ENCODE measurements around the gene HOOK2. TPM values are rescaled to one million over a fixed set of nuclear protein-coding genes. Genes with fewer than 3 reads are reported as not detected.

Gene HOOK2
- total and polyA plus RNA-seq, 2 experiments from 2014 or later: 56.9 to 86.4 TPM

DNA sequence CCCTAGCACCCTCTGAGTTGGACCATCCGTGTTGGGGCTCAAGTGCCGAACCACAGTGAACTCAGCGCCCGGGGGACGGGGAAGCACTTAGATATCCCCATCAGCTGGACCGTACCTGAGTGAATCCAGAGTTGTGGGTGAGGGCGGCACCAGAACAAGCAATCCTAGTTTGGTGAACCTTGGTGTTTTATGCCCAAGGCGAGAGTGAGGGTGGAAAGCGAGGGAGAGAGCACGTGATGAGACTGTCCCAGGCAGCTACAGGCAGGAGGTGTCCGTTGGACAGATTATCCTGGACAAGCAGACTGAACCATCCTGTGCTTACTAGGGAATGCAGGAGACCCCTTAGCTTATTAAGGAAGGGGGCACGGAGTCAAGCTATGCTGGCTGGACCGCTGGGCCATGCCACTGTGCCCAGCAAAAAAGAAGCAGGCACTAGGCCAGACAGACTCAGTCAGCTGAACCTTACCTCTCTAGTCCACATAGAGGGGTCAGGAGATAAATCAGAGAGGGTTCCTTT is 37.5 kb downstream of the HOOK2 start (continued):
- TF ChIP-seq ZNF462 (CRISPR knock-in tag; IDR thresholded peaks at IDR 0.05): no peak
- TF ChIP-seq EZH2 (IDR thresholded peaks at IDR 0.05; ENCODE audit: low read depth, unreplicated experiment): no peak
- no peak for TF ChIP-seq ZNF114 (CRISPR knock-in tag; IDR thresholded peaks at IDR 0.05)
- no peak for TF ChIP-seq CTCF (conservative IDR thresholded peaks at IDR 0.05; ENCODE audit: low read depth in 2 of 2)
- TF ChIP-seq, protein P1, sequence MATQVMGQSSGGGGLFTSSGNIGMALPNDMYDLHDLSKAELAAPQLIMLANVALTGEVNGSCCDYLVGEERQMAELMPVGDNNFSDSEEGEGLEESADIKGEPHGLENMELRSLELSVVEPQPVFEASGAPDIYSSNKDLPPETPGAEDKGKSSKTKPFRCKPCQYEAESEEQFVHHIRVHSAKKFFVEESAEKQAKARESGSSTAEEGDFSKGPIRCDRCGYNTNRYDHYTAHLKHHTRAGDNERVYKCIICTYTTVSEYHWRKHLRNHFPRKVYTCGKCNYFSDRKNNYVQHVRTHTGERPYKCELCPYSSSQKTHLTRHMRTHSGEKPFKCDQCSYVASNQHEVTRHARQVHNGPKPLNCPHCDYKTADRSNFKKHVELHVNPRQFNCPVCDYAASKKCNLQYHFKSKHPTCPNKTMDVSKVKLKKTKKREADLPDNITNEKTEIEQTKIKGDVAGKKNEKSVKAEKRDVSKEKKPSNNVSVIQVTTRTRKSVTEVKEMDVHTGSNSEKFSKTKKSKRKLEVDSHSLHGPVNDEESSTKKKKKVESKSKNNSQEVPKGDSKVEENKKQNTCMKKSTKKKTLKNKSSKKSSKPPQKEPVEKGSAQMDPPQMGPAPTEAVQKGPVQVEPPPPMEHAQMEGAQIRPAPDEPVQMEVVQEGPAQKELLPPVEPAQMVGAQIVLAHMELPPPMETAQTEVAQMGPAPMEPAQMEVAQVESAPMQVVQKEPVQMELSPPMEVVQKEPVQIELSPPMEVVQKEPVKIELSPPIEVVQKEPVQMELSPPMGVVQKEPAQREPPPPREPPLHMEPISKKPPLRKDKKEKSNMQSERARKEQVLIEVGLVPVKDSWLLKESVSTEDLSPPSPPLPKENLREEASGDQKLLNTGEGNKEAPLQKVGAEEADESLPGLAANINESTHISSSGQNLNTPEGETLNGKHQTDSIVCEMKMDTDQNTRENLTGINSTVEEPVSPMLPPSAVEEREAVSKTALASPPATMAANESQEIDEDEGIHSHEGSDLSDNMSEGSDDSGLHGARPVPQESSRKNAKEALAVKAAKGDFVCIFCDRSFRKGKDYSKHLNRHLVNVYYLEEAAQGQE (IDR thresholded peaks at IDR 0.05; ENCODE audit: unreplicated experiment): no peak
- no peak for TF ChIP-seq JUNB (IDR thresholded peaks at IDR 0.05; ENCODE audit: unreplicated experiment)
